Tibial nerve (tissue), 4 donors: ENCODE results near the gene ELL.

Experiments
- EP300 ChIP-seq, 2 donors: sonication (generic); formaldehyde crosslinking; IDR thresholded peaks; one replicate each; pipeline ENCODE4 v1.6.1; 2017; ENCODE audit warnings: antibody characterized with exemption in 2 of 2, mild to moderate bottlenecking in 1 of 2
- TF ChIP-seq, protein P1 (sequence below), 5 experiments: fragments of 200-600 bp in 3 of 5; fragments of 450-650 bp in 2 of 5; sonication (generic) in 3 of 5; IDR thresholded peaks; one replicate each; pipeline ENCODE4 v1.5.1; 2016 to 2019; ENCODE audit warnings: antibody characterized with exemption in 5 of 5, mild to moderate bottlenecking in 3 of 5, moderate library complexity in 2 of 5

DNA sequence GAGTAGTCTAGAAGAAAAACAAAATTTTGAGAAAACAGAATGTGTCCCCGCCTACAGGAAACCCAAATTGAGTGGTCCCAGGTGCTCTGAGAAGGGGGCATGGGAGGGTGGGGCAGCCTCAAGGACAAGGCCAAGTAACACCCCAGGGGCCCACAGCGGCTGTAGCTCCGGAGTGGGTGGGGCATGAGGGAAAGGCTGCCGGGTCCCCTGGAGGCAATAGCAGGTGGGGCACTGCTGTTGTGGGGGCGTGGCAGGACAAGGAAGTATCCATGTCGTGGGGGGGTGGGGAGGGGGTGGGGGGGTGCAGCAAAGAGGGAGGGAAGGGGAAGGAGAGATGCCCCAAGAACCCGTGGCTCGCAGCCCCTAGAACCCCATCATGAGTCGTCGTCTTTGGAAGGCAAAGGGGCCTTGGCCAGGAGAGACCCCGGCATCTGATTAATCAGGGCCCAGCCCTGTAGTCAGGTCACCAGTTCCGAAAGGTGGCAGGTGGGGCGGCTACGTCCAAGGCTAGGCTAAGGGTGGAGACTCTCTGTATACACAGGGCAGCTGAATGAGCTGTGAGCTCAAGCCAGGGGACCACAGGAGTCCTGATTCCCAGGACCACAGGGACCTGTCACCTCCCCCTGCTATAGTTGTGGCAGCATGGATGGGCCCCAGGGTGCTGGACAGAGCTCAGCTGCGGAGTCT is 76.5 kb downstream of the ELL start:
- no peak for TF ChIP-seq EP300 (IDR thresholded peaks at IDR 0.05)
- TF ChIP-seq, protein P1, sequence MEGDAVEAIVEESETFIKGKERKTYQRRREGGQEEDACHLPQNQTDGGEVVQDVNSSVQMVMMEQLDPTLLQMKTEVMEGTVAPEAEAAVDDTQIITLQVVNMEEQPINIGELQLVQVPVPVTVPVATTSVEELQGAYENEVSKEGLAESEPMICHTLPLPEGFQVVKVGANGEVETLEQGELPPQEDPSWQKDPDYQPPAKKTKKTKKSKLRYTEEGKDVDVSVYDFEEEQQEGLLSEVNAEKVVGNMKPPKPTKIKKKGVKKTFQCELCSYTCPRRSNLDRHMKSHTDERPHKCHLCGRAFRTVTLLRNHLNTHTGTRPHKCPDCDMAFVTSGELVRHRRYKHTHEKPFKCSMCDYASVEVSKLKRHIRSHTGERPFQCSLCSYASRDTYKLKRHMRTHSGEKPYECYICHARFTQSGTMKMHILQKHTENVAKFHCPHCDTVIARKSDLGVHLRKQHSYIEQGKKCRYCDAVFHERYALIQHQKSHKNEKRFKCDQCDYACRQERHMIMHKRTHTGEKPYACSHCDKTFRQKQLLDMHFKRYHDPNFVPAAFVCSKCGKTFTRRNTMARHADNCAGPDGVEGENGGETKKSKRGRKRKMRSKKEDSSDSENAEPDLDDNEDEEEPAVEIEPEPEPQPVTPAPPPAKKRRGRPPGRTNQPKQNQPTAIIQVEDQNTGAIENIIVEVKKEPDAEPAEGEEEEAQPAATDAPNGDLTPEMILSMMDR (IDR thresholded peaks at IDR 0.05): no peak
